Measurements from ENCODE around the gene PDSS2.
"Not testable (repeated sequence)": the region's sequence is repeated elsewhere in the genome, so short reads cannot be mapped to it uniquely, and the experiment has no call there.

Gene PDSS2

DNA sequence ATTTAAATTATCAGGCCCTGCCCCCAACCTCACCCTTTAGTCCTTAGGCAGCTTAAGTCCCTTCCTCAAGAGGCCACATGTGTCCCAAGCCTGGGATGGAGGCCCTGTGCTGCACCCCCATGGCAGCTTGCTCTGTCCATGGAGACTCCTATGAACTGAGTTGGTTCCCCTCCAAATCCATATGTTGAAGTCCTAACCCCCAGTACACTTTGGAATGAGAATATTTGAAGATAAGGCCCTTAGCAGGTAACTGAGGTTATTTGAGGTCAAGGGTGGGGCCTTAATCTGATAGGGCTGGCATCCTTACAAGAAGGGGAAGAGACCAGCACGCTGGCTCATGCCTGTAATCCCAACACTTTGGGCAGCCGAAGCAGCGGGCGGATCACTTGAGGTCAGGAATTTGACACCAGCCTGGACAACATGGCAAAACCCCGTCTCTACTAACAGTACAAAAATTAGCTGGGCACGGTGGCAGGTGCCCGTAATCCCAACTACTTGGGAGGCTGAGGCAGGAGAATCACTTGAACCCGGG, 337.3 kb downstream of the PDSS2 start:
- no peak overlapping the region for H3K27ac ChIP-seq
- TF ChIP-seq, protein P1, sequence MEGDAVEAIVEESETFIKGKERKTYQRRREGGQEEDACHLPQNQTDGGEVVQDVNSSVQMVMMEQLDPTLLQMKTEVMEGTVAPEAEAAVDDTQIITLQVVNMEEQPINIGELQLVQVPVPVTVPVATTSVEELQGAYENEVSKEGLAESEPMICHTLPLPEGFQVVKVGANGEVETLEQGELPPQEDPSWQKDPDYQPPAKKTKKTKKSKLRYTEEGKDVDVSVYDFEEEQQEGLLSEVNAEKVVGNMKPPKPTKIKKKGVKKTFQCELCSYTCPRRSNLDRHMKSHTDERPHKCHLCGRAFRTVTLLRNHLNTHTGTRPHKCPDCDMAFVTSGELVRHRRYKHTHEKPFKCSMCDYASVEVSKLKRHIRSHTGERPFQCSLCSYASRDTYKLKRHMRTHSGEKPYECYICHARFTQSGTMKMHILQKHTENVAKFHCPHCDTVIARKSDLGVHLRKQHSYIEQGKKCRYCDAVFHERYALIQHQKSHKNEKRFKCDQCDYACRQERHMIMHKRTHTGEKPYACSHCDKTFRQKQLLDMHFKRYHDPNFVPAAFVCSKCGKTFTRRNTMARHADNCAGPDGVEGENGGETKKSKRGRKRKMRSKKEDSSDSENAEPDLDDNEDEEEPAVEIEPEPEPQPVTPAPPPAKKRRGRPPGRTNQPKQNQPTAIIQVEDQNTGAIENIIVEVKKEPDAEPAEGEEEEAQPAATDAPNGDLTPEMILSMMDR (conservative IDR thresholded peaks at IDR 0.05) = no peak

DNA sequence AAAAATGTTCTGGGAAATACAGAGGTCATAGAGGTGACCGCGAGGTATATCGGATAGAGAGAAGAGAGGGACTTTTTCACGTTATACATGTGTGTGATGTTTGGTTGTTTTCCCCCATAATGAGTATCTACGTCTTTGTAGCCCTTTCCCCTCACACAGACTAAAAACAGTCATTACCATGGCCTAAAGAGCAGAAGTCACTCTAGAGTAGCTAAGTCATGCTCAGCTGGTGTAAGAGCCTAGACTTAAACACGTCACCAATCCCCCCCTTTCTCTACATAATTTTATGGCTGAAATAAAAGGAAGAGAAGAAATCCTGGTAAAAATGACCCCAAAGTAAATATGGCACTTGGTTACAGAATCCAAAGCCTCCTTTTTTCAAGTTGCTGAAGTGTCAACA, 338.1 kb downstream of the PDSS2 start:
- TF ChIP-seq, protein P1 (conservative IDR thresholded peaks at IDR 0.05) = no peak
- H3K27ac ChIP-seq = no peak overlapping the region

DNA sequence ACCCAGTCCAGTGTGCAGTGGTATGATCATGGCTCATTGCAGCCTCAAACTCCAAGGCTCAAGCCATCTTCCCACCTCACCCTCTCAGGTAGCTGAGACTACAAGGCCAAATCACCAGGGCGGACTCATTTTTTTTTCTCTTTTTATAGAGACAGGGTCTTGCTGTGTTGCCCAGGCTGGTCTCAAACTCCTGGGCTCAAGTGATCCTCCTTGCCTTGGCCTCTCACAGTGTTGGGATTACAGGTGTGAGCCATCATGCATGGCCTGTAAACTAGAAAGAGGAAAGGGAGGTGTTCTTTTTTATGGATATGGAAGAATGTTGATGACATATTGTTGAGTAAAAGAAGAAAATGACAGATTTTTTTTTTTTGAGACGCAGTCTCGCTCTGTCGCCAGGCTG, 339.0 kb downstream of the PDSS2 start:
- no peak overlapping the region for H3K27ac ChIP-seq

DNA sequence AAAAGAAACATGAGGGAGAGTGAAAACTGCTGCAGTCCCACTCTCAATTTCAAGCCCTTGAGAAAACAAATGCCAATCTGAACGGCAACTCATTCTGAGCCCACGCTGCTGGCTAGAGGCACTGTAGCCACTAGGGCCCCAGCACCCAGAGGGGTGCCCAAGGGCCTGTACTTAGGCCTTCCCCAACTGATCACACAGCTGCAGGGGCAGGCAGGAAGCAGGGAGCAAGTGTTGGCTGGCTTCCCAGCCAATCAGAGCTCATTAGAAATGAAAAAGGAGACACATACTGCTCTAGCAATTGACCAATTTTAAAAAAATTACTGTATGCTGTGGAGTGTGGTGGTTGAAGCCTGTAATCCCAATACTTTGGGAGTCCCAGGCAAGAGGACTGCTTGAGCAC, 340.4 kb downstream of the PDSS2 start:
- H3K27ac ChIP-seq = no peak overlapping the region
- TF ChIP-seq, protein P1 (conservative IDR thresholded peaks at IDR 0.05) = no peak

More for the DNA sequence above, 339.0 kb downstream of the PDSS2 start:
- TF ChIP-seq, protein P1 (conservative IDR thresholded peaks at IDR 0.05) = no peak

DNA sequence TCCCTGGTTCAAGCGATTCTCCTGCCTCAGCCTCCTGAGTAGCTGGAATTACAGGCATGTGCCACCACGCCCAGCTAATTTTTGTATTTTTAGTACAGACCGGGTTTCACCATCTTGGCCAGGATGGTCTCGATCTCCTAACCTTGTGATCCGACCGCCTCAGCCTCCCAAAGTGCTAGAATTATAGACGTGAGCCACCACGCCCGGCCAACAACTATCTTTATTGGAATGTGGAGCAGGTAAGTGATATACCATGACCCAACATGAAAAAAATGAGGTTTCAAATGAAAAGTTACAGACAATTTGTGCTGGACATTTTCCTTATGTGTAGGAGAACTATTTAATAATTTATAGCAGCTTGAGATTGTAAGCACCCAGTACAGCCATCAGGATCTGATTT, 340.8 kb downstream of the PDSS2 start:
- H3K27ac ChIP-seq = not testable (repeated sequence)

DNA sequence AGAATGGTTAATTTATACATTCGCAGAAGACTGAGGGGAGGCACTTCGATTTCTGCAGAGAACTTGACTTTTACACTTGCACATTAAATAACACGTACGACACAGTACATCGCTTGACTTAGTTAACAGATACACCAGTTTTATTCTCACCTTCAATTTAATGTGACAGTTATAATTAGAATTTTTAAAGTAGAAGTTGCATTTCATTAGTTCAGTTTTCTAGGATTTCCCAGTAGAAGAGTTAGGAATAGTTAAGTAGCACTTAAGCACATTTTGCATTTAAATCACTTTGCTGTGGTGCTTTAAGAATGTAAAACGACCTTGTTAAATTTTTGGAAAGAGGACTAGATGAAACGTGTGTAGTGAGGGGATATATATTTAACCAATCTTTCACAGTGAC, 342.4 kb downstream of the PDSS2 start:
- TF ChIP-seq, protein P1 (conservative IDR thresholded peaks at IDR 0.05) = 0 out of 2 replicates have a peak, but pooled peaks have one; percentile 1
- H3K27ac ChIP-seq = peak overlapping the region; percentile 94

DNA sequence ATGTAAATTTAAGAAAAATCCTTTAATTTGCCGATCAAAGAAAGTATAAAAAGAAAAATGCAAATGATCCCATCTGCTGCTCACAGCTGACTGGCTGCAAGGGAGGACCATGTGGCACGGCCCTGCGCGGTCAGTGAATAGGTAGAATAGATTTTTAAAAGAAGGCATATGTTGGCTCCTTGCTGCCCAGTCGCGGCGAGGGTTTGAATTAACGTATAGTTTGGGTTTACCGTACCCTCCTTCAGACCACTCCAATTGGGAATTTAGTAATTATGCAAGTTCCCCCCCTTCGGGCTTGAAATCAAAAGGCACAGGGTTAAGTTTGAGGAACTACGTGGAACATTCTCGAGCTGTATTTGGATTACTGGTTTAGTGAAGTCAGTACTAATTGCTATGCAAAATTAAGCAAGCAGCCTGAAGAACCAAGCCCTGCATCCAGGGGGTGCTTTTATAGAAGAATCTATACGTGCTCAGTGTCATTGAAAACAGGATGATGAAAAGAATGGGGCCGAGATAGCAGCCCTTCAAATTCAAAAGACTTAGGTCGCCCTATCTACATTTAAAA, 343.0 kb downstream of the PDSS2 start:
- peak overlapping the region; percentile 94 for H3K27ac ChIP-seq
- TF ChIP-seq, protein P1 (conservative IDR thresholded peaks at IDR 0.05) = peak; percentile 19

DNA sequence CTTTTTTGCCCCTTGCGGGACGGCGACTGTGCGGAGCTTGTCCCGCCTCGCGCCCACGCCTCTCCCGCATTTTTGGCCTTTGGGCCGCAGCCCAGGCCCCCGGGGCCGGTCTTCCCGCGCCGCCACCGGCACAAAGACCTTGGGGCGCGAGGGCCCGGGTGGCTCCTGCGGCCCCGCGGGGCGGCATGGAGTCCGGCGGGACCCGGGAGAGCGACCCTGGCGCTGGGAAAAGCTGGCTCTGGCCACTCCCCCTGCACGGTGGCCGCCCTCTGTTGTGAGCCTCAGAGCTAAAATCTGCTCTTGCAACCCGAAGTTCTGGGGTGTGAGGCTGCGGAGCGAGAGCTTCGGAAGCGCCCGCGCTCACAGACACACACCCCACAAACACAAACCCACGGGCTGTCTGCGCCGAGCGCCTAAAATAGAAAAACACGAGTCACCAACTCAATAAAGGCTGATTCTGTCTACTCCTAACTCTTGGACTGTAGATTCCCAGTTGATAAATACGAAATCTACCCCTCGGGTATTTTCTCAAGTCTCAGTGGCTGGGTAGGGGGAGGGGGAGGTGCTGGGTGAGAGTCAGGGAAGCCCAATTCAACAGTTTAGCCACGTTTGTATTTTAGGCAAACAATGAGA, 343.6 kb downstream of the PDSS2 start:
- TF ChIP-seq, protein P1 (conservative IDR thresholded peaks at IDR 0.05) = no peak
- H3K27ac ChIP-seq = peak overlapping the region; percentile 94

Measured in VCaP (cell line).